GM12878 (cell line): ENCODE results near the gene ETV6. TPM values are rescaled to one million over a fixed set of nuclear protein-coding genes. Genes with fewer than 3 reads are reported as not detected.

Experiments used
- ATAC-seq: fragments of 200-7000 bp; cut with Tn5 transposase; 3 replicates; pipeline ENCODE4 v1.9.1; 2020; ENCODE audit warnings: mild to moderate bottlenecking, moderate library complexity
- BruUV-seq: library from RNA; stranded (reverse); fragments of 400-500 nt; replicated peaks from 2 replicates; lab custom pipeline; 2021; lab: Mats Ljungman, UMichigan
- CTCF ChIA-PET: fragments of 300-600 bp; sonication (Branson Sonifier 250); formaldehyde crosslinking; extraction: SDS; loops from one replicate; lab custom pipeline; 2021; ENCODE audit warnings: inconsistent platforms; lab: Yijun Ruan, JAX
- POLR2A ChIA-PET: fragments of 350-600 bp; formaldehyde crosslinking; extraction: SDS; loops from one replicate; lab custom pipeline; 2021; ENCODE audit warnings: inconsistent platforms; lab: Charles Lee
- RAD21 ChIA-PET: fragments of 300-600 bp; sonication (Branson Sonifier 250); formaldehyde crosslinking; loops from one replicate; lab custom pipeline; 2023; ENCODE audit warnings: antibody characterized with exemption; ENCODE audit not compliant: unreplicated experiment; lab: Charles Lee
- SMC1A ChIA-PET: fragments of 300-600 bp; sonication (Branson Sonifier 250); formaldehyde crosslinking; loops from one replicate; lab custom pipeline; 2023; ENCODE audit not compliant: unreplicated experiment, uncharacterized antibody; lab: Charles Lee
- DNase-seq: peaks from one replicate; pipeline ENCODE4 v3.0.0-alpha.2; 2011; ENCODE audit warnings: low read depth, low spot score
- FAIRE-seq: peaks from 3 replicates; lab custom pipeline; 2011; peaks lifted over from hg19 to GRCh38; lab: Jason Lieb, UNC
- H2AFZ ChIP-seq: 2 replicates; pipeline ENCODE4 v1.6.0; 2011; ENCODE audit warnings: low read depth, low read length, control low read depth; ENCODE audit not compliant: control insufficient read depth
- H3K27ac ChIP-seq: 2 replicates; pipeline ENCODE4 v1.5.1; 2011; ENCODE audit warnings: control low read depth; ENCODE audit not compliant: control insufficient read depth, insufficient read depth
- H3K27me3 ChIP-seq, 2 experiments: replicated peaks in 1 of 2; 2 replicates each; pipeline versions ENCODE4 v1.6.0 to v1.6.1; 2011; ENCODE audit warnings: low read length in 1 of 2; ENCODE audit not compliant: control insufficient read depth in 2 of 2, insufficient read depth in 2 of 2
- H3K36me3 ChIP-seq, 2 experiments: 2 replicates each; pipeline ENCODE4 v1.5.1; 2011; ENCODE audit warnings: low read length in 1 of 2; ENCODE audit not compliant: control insufficient read depth in 2 of 2, insufficient read depth in 2 of 2
- H3K4me1 ChIP-seq: 2 replicates; pipeline ENCODE4 v1.6.1; 2011; ENCODE audit warnings: mild to moderate bottlenecking, low read length, moderate library complexity, mixed read lengths; ENCODE audit not compliant: control insufficient read depth, insufficient read depth
- H3K4me2 ChIP-seq: 2 replicates; pipeline ENCODE4 v1.6.0; 2011; ENCODE audit warnings: control low read depth; ENCODE audit not compliant: control insufficient read depth, insufficient read depth
- H3K4me3 ChIP-seq: fragments of 200-600 bp; sonication (generic); 2 replicates; pipeline ENCODE4 v1.5.1; 2016
- H3K79me2 ChIP-seq: 2 replicates; pipeline ENCODE4 v1.6.0; 2011; ENCODE audit warnings: low read length; ENCODE audit not compliant: control insufficient read depth, insufficient read depth
- H3K9ac ChIP-seq: 2 replicates; pipeline ENCODE4 v1.8.0; 2011; ENCODE audit warnings: low read length, control low read depth, mixed read lengths; ENCODE audit not compliant: control insufficient read depth, insufficient read depth
- H3K9me3 ChIP-seq: replicated peaks from 3 replicates; pipeline ENCODE4 v1.5.1; 2011; ENCODE audit warnings: mild to moderate bottlenecking, low read length; ENCODE audit not compliant: control insufficient read depth, insufficient read depth
- H4K20me1 ChIP-seq: 2 replicates; pipeline ENCODE4 v1.6.0; 2011; ENCODE audit not compliant: control insufficient read depth, insufficient read depth
- EGR1 ChIP-seq, 2 experiments: IDR thresholded peaks; 1 replicate in 1 of 2; 2 replicates in 1 of 2; pipeline ENCODE4 v1.6.1; 2011 to 2012; ENCODE audit warnings: low read depth in 2 of 2, low read length in 2 of 2, borderline replicate concordance in 1 of 2, mild to moderate bottlenecking in 1 of 2, moderate library complexity in 1 of 2
- HDAC2 ChIP-seq: fragments of 200-600 bp; sonication (generic); IDR thresholded peaks from 2 replicates; pipeline ENCODE4 v1.6.1; 2017
- IKZF1 ChIP-seq: fragments of 450-650 bp; conservative IDR thresholded peaks from 2 replicates; pipeline ENCODE4 v1.6.1; 2017; ENCODE audit warnings: antibody characterized with exemption, mild to moderate bottlenecking
- PAX8 ChIP-seq: fragments of 450-650 bp; IDR thresholded peaks from 2 replicates; pipeline ENCODE4 v1.6.1; 2017; ENCODE audit warnings: mild to moderate bottlenecking, moderate library complexity
- RUNX3 ChIP-seq: IDR thresholded peaks from 2 replicates; pipeline ENCODE4 v1.6.1; 2012; ENCODE audit warnings: low read length, inconsistent platforms
- ZBED1 ChIP-seq: IDR thresholded peaks from 2 replicates; pipeline ENCODE4 v1.6.1; 2016; ENCODE audit warnings: borderline replicate concordance
- WGBS: methylation state at CpG from one replicate; pipeline ENCODE4 v1.1.6; 2016; ENCODE audit warnings: low lambda C conversion rate; ENCODE audit not compliant: insufficient replicate concordance, insufficient coverage; ENCODE audit errors: missing lambda C conversion rate; 5-methylcytosine and 5-hydroxymethylcytosine counted together
- in situ Hi-C: fragments of 300-500 bp; cut with MboI; formaldehyde crosslinking; loops from 9 replicates; pipeline ENCODE4 v1.14.3; 2018; ENCODE audit warnings: mixed read lengths
- intact Hi-C: fragments of 100-400 bp; cut with micrococcal nuclease; formaldehyde crosslinking; loops from one replicate; pipeline ENCODE4 v1.14.2; 2022; ENCODE audit not compliant: unreplicated experiment
- polyA plus RNA-seq, 11 experiments: library from polyadenylated mRNA; depleted of rRNA in 4 of 11; unstranded in 6 of 11; stranded (reverse) in 5 of 11; fragments of >200 nt; fragmentation: Nextera tagmentation in 4 of 11; fragmentation: Illumina TruSeq in 1 of 11; extraction: Ambion mirVana in 4 of 11; extraction: Trizol in 1 of 11; gene quantifications; 1 replicate in 1 of 11; 2 replicates in 10 of 11; pipeline versions ENCODE4 v1.2.1 to v1.2.3, GENCODE V29; 2011 to 2016; ENCODE audit warnings: inconsistent platforms in 2 of 11, missing spikeins in 2 of 11, low read depth in 1 of 11
- total RNA-seq, 4 experiments: library from RNA; depleted of rRNA in 3 of 4; stranded (reverse); fragments of >200 nt in 3 of 4; fragmentation: Illumina TruSeq in 1 of 4; extraction: Trizol in 1 of 4; gene quantifications; 2 replicates each; pipeline versions ENCODE4 v1.2.1 to v1.2.3, GENCODE V29; 2013 to 2021
- TF ChIP-seq, protein P1 (sequence below): fragments of 450-650 bp; formaldehyde crosslinking; IDR thresholded peaks from 2 replicates; pipeline ENCODE4 v1.4.0; 2020; ENCODE audit warnings: mild to moderate bottlenecking, moderate library complexity

ETV6 gene
- total and polyA plus RNA-seq, 10 of the 15 experiments (the other 5 are each of a cell fraction or from before 2014, with no cell fraction given): 6.6 to 74.8 (median 24.6) TPM

GRCh38 chr12:11879306-11879705 lies 229.8 kb downstream of the ETV6 start (continued):
- no peak for TF ChIP-seq IKZF1

GRCh38 chr12:11880381-11880780 lies 230.9 kb downstream of the ETV6 start:
- 97% methylated on average over 7 of the region's 7 CpGs for WGBS
- no peak for TF ChIP-seq PAX8
- TF ChIP-seq EGR1 (IDR thresholded peaks at IDR 0.05; ENCODE audit: borderline replicate concordance in 1 of 2, low read depth in 2 of 2, low read length in 2 of 2): no peak
- TF ChIP-seq, protein P1, sequence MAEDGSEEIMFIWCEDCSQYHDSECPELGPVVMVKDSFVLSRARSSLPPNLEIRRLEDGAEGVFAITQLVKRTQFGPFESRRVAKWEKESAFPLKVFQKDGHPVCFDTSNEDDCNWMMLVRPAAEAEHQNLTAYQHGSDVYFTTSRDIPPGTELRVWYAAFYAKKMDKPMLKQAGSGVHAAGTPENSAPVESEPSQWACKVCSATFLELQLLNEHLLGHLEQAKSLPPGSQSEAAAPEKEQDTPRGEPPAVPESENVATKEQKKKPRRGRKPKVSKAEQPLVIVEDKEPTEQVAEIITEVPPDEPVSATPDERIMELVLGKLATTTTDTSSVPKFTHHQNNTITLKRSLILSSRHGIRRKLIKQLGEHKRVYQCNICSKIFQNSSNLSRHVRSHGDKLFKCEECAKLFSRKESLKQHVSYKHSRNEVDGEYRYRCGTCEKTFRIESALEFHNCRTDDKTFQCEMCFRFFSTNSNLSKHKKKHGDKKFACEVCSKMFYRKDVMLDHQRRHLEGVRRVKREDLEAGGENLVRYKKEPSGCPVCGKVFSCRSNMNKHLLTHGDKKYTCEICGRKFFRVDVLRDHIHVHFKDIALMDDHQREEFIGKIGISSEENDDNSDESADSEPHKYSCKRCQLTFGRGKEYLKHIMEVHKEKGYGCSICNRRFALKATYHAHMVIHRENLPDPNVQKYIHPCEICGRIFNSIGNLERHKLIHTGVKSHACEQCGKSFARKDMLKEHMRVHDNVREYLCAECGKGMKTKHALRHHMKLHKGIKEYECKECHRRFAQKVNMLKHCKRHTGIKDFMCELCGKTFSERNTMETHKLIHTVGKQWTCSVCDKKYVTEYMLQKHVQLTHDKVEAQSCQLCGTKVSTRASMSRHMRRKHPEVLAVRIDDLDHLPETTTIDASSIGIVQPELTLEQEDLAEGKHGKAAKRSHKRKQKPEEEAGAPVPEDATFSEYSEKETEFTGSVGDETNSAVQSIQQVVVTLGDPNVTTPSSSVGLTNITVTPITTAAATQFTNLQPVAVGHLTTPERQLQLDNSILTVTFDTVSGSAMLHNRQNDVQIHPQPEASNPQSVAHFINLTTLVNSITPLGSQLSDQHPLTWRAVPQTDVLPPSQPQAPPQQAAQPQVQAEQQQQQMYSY (CRISPR knock-in tag): no peak
- no peak for TF ChIP-seq HDAC2
- no peak for TF ChIP-seq ZBED1
- TF ChIP-seq RUNX3: 0 out of 2 replicates have a peak, but pooled peaks have one; percentile 18
- BruUV-seq: no TSS peak
- FAIRE-seq: no peak
- no peak for ATAC-seq
- no peak overlapping the region for H3K27ac ChIP-seq
- in situ Hi-C loops: no loop called here
- no peaks in the 10 kb centered on the region for H3K9me3 ChIP-seq
- no peak overlapping the region for H2AFZ ChIP-seq
- no peak overlapping the region for H3K4me3 ChIP-seq
- intact Hi-C loops: no loop called here
- peaks cover 26 to 47% of the 10 kb centered on the region in 2 experiments for H3K36me3 ChIP-seq
- DNase-seq: no peak
- ChIA-PET CTCF (no interaction called here), SMC1A (interaction anchor here (0.9 to 2.0 kb wide), 4 partner anchors 43 to 153 kb away, joined by 3 to 7 read pairs (median 4); no protein-coding TSS in a partner anchor), RAD21 (interaction anchor here (0.7 to 1.2 kb wide), 2 partner anchors 73 to 99 kb away, joined by 3 read pairs; no protein-coding TSS in a partner anchor), POLR2A (no interaction called here)
- H4K20me1 ChIP-seq: no peaks in the 10 kb centered on the region
- no peak overlapping the region for H3K4me2 ChIP-seq
- H3K27me3 ChIP-seq: no peaks in the 10 kb centered on the region
- H3K4me1 ChIP-seq: peaks cover 36% of the 10 kb centered on the region
- peaks cover 16% of the 10 kb centered on the region for H3K79me2 ChIP-seq
- H3K9ac ChIP-seq: no peak overlapping the region
